ENCODE results near the gene TACC3.
A peak's percentile ranks its signal among the peaks of the same experiment; 100 is the strongest.

The TACC3 gene

DNA sequence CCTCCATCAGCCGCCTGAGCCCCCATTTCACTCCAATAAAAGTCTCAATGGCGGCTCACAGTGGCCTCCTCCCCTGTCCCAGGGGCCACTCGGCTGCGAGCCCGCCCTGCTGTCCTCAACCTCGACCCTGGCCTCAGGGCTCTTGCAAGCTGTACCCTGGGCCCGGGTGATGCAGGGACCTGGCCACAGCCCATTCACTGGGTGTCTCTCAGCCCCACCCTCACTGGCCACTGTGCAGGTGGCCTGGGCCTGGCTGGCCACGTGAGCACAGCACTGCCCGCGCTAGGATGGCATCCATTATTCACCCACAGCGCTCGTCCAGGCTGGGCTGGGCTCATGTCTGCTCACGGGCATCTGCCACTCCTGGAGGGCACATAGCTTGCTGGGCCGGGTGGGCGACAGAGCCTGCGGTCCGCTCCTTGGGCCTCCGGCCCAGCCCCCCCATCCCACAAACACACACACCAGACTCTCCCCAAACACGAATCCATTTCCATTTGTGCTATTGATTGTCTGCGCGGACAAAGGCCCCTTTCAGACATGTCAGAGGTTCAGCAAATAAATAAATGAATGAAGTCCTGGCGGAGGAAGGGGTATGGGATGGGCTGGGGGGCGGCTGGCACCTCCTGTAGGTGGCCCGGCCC lies 55.3 kb downstream of the TACC3 start:
- no peak for DNase-seq (ENCODE audit: low spot score)

DNA sequence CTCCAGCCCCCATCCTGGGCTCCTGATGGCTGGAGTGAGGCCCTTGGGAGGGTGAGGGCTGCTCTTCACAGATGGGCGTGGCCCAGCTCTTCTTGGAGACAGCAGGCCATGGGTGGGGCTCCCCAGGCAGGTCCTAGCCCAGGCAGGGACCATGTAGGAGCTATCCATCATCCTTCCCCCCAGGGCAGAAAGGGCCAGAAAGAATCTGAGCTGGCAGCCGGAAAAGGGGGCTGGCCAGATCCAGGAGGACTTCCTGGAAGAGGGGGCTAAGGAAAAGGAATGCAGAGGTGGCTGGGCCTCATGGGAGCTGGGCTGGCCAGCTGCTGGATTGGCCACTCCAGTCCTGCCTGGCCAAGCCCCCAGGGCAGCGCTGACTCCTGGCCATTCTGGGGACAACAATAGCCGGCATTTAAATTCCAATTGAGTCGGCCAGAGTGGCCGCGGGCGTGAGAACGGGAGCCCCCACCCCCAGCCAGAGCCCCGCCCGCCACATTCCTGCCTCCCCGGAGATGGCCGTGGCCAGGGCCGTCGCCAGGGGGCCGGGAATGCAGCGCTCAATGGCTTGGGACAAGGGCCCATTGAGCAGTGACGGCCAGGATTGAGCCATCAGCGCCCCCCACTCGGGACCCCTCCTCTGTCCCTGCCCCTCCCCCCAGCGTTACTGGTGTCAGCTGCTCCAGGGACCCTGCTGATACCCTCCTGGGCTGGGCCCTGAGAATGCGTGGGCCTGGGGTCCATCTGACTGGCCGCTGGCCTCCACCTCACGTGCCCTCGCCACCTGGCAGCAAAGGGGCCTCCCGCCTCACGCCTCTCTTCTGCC lies 56.7 kb downstream of the TACC3 start:
- peak; percentile 79 for DNase-seq (ENCODE audit: low spot score)

DNA sequence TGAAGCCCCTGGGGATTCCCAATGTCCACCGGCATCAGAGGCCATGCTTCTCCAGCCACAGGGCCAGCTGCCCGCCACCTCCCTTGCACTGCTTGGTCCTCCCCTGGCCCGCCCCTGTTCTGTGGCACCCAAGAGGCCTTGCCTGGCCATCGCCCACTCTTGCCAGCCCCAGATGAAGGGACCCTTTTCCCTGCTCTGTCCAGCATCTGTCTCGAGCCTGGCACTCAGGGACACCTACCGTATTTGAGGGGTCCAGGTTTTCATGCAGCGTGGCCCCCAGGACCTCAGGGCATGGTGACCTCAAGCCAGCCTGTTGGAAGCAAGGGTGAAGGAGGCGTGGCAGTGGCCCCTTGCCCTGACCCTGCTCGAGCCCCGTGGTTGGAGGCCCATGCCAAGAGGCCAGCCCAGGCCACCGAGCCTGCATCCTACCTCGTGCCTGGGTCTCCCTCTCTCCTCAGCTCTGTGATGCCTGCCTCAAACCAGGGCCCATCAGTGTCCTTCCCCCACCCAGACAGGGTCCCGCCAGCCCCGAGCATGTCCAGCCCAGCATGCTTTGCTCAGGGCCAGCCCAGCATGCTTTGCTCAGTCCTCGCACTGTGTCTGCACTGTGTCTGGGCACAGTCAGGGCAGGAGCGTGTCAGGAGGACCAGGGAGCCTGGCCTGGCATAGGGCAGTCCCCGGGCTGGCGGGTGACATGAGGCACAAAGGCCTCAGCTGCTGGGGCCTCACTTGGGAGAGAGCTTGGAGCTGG lies 57.5 kb downstream of the TACC3 start:
- DNase-seq (ENCODE audit: low spot score) = no peak

DNA sequence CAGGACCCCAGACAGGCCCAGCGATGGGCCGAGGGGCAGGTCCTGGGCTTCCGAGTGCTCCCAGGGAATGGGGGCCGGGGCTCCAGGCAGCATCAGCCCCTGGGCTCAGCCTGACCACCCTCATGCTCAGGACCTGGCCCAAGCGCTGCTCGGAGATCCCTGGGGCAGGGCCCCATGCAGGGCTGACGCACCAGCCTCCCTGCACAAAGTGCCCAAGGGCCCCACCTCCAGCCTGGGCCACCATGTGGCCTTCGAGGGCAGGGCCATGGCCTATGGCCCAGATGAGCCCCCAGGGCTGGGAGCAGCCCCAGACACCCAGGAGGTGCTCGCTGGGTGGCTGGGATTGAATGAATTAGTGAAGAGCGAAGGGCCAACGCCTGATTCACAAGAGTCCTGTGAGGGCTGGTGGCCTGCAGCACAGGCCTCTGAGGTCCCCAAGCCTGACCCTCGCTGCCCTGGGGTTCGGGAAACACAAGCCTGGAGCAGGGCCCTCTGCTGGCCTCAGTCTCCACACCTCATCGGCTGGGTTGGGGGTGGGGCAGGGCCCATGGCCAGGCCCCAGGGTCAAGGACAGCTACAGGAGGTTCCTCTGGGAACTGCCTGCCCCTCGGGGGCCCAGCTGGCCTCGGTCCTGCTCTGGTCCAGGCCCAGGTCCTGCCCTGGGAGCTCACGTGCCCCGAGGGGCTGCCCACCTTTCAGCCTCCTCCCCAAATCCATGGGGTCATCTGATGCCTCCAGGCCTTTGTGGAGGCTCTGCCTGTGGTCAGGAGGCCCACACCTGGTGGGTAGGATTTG lies 58.5 kb downstream of the TACC3 start:
- no peak for DNase-seq (ENCODE audit: low spot score)

DNA sequence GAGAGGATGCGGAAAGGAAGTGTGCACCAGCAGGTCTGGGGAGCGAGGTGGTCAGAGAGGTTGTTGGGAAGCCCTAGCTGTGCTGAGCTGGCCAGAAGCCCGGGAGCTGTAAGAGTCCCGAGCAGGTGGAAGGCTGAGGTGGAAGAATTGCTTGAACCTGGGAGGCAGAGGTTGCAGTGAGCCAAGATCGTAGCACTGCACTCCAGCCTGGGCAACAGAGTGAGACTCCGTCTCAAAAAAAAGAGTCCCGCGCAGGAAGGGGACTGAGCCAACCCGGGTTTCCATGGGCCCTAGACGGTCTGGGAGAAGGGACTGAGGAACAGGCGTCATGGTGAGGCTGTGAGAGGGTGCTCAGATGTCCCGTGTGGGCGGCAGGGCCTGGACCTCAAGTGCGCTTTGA lies 59.1 kb downstream of the TACC3 start:
- no peak for DNase-seq (ENCODE audit: low spot score)

DNA sequence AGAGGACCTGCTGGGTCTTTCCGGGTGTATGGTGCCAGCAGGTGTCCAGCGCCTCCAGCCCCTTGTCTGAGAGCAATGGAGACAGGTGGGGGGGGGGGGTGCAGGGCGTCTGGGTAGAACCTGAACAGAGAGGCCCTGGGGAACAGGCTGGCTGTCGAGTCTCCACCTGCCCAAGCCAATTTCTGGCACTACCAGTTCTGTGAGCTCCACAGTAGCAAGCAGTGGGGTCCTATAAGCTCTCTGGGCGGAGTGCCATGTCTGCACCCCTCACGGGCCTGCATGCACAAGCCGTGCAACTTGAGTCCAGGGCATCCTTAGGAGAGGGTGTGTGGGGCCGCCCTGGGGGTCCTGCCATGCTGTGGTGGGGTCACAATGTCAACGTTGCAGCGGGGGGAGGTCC lies 61.7 kb downstream of the TACC3 start:
- DNase-seq (ENCODE audit: low spot score) = no peak

DNA sequence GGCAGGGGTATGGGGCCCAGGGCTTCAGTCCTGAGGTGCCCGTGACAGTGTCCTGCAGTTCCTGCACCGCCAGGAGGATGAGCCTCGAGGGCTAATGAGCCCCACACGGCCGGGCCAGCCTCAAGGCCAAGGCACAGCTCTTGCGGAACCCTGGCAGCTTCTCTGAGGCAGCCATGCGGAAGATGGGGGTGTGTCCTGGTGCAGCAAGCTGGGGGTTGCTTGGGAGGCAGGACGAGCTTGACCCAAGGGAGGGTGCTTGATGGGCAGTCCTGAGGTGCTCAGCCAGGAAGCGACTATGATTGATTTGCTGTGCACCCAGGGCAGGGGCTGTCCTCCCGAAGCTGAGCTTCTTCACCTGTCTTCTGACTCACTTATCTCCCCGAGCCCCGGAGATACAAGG lies 62.6 kb downstream of the TACC3 start:
- no peak for DNase-seq (ENCODE audit: low spot score)

DNA sequence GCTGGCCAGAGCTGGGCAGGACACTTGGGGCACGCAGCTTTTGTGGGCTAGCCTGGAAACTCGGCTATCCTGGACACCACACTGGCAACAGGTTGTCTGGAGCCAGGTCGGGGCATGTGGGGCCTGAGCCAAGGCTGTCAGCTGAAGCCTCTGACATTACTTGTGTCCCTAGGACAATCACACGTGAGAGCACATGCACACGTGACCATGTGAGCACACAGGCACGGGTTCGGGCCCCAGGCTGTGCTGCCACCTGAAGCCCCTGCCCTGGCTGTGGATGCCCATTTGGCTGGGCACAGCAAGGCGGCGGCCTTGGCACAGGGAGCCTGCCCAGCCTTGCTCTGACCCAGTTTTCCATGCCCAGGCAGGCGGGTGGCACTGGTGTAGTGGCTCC lies 63.1 kb downstream of the TACC3 start:
- no peak for DNase-seq (ENCODE audit: low spot score)

DNA sequence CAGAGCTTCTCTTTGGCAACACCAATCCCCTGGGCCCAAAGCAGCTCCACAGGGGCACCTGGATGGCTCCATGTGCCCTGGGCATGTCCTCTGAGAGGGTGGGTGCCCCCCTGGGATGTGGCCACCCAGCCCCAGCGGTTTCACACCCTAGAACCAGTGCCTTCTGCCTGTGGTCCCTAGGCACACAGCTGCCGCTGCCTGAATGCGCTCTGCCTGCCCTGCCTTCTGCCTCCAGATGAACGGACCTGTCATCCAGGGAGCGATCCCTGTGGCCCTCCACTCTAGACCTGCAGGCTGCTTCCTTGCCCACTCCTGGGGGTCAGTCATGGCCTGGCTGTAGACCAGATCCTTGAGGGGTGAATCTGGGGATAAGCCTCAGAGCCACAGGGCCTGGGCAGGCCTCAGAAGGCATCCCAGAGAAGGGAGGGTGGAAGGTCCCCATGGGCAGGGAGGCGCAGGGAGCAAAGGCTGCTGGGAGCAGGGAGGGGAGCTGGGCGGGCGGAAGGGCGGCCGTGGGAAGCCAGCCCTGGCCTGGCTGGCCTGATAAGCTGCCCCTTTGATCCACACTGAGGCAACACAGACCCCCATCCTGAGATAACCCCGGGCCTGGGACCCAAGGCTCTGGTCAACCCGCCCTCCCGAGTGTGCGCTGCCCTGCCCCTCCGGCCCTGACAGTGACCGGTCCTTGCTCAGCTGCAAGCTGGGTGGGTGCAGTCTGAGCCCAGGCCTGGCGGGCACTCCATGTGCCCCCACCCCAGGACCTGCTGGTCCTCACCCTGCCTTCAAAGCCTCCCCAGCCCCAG lies 63.7 kb downstream of the TACC3 start:
- no peak for DNase-seq (ENCODE audit: low spot score)

DNA sequence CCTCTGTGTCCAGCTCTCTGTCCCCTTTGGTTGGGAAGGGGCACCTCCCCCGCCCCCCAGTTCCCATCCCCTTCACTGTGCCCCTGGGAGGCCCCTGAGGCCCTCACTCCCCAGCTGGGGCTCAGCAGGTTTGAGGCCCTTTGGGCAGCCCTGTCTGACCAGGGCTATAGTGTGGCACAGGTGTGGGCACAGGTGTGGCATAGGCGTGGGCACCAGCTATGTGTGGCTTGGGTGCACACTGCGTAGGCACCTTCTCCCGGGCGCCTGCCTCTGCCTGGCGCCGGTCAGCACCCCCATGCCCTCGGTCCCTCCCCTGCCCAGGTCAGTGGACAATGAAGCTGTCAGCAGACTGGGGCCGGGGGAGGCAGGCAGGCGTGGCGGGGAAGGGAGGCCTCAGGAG lies 64.3 kb downstream of the TACC3 start:
- DNase-seq (ENCODE audit: low spot score) = no peak

DNA sequence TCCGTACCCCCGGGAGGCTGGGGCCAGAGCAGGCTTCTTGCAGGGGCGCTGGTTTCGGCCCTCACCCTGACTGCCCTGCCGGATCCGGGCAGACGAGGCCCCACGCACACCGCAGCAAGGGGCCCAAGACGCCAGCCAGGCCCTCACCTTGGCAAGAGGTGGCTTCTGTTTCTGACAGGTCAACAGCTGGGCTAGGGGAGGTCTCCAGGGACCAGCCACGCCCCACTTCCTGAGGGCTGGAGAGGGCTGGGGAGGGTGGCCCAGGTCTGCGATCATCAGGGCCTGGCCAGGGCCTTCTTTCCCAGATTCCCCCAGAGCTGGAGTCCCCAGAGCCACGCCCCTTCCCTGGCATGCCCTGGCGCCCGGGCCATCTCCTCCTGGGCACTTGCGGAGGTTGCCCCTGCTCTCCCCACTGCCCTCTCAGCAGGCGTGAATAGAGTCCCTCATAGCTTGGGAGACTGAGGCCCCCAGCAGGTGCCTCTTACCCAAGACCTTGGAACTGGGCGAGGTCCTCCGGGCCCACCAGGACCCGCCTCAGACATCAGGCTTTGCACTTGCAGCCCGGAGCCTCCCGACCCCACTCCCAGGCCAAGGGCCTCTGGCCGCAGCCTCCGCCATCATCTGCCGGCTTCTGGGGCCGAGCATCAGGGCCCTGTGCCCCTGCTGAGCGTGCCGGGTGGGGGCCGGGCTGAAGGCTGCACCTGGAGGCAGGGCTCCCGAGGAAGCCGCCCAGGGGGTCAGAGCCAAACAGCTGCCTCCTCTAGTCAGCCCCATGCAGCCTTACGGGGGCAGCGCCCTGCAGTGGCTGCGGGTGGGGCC lies 65.4 kb downstream of the TACC3 start:
- no peak for DNase-seq (ENCODE audit: low spot score)

DNA sequence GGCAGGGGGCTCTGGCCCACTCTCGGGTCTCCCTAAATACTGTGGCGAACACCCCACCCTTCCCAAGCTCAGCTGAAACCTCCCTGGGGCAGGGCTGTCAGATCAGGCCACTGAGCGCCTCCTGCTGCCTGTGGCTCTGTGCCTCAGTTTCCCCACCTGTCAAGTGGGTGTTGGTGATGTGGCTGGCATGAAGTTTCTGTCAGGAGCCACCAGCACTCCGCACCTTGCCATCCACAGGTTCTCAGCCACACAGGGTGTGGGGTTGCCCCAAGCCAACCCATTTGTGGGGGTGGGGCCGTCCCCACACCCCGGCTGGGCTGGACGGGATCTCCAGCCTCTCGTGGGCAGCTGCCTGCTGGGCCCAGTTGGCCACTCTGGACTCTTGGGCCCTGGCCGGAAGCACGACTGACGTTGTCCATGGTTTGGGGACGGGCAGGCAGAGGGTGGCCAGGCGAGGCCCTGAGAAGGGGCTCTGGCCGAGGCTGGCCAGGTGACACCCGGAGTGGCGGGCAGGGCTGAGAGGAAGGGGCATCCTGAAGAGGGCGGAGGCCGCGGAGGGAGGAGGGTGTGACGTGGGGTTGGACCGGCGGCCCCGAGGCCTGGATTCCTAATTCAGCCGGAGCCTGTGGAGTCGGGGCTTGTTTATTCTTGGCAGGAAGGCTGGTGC lies 66.2 kb downstream of the TACC3 start:
- no peak for DNase-seq (ENCODE audit: low spot score)

DNA sequence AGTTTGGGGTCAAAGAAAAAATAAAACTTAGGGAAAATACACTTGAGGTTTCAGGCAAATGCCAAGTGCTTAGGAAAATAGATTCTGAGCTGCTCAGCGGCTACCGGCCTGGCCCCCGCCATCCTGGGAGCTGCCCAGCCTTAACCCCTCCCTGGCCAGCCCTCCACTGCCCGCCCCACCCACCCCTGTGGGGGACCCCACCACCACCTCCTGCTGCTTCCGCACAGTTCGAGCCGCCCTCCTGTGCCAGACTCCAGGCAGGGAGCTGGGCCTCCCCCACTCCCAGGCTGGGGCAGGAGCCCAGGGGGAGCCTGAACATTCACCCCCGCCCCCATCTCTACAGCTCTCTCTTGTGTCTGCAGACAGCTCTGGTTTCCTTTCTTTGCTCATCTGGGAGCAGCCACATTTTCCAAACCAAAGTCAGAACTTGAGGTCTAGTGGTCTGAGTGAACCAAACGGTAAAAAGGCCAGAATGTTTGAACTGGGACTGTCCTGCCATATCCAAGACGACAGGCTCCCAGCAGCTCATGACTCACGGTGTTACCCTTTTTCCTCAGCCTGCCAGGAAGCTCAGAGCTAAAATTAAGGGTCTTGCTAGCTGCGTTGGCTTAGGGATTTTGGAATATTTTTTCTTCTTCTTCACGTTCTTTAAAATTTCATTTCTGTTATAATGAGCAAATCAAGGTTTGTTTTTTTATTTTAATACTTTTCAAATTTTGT lies 67.1 kb downstream of the TACC3 start:
- no peak for DNase-seq (ENCODE audit: low spot score)

DNA sequence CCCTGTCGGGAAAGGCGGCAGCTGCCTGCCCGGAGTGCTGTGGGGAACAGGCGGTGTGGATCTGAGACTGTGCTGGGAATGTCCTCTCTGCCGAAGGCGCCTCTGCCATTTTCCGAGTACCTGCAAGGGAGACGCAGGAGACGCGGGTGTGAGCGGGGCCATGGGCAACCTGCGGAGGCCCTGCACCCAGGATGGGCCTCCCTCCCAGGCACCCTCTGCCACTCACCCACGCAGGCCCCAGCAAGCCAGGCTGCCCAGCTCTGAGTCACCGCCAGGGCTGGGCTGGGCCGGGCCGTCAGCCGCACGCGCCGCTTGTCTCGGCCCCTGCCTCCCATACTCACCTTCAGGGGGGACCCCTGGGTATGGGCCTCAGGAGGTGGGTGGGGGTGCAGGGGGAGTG lies 68.2 kb downstream of the TACC3 start:
- no peak for DNase-seq (ENCODE audit: low spot score)

DNA sequence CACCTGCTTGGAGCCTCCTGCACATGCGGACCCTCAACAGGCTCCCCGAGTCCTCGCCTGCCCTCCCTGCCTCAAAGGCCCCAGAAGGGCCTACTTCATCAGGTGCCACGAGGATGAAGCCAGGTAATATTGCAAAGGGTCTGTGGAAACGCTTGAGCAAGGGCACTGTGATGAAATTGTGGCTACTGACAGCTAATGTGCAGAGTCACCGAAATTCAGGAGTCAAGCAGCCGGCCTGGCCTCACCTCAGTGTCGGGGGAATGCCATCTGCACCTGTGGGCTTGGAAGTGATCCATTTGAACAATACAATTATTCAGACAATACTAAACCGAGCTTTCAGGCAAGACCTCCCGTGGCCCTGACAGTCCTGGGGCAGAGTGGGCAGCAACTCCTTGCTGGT lies 68.7 kb downstream of the TACC3 start:
- DNase-seq (ENCODE audit: low spot score) = no peak

DNA sequence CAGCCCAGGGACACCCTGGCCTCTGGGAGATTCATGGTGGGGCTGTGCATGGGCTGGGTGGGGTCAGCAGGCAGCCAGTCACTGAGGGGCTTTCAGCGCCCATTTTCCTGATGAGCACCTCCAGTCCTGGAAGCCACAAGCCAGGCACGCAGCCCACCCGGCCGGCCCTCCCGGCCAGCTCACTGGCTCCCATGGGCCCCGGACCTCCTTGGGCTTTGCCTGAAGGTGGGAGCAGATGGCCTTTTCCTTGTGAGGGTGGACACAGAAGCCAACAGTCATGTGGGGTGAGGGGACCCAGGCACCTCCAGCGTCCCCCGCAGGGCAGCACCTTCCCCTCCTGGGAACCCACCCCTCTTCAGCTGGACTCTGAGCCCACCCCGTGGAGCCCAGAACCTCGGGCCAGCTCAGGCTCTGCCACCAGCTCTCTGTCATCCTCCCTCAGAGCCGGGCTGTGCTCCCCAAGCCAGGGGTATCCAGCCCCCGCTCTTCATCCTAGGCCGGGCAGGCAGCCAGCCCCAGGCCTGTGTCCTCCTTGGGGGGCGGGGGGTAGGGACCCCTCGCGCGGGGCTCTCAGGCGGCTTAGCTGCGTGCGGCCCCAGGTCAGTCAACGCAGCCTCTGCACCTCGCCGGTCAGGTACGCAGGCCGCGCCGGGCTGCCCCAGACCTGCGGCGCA lies 71.0 kb downstream of the TACC3 start:
- DNase-seq (ENCODE audit: low spot score) = no peak

DNA sequence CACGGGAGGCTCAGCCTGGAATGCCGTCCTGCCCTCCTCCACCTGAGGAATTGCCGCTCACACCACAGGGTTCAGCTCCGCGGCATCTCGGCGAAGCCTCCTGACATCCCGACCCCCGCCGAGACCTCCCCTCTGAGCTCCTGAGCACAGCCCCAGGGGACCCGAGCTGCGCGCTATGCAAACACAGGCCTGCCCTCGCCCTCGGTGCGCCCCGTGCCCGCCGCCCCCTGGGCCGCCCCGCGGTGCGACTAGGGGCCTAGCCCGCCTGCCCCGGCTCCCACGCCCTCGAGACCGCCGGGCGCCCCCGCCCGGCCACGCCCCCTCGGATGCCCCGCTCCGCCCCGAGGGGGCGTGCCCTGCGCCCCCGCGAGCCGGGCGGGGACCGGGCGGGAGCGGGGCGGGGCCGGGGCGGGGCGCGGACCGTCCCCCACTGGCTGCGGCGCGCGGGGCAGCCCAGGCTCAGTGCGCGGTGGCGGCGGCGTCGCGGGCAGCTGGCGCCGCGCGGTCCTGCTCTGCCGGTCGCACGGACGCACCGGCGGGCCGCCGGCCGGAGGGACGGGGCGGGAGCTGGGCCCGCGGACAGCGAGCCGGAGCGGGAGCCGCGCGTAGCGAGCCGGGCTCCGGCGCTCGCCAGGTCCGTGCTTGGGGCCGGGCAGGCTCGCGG lies 71.6 kb downstream of the TACC3 start, which contains the start of gene FGFR3:
Gene FGFR3, plus strand, starts transcription at position 462 of the 664 bp plus-strand sequence. CDS start 642 bp downstream, outside the sequence.
- peak; percentile 91 for DNase-seq (ENCODE audit: low spot score)

DNA sequence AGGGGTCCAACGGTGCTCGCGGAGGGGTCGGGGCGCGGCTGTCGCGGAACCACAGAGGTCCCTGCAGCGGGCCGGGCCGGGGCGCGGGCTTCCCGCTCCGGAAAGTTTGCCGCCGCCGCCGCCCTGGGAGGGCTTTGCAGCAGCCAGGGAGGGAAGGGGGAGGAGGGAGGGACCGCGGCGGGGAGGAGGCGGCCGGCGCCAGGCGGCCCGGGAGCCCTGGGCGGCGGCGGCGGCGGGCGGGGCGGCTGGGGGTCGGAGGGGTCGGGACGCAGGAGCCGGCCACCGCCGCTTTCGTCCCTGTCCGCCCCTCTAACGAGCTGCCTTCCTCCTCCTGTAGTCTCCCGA lies 72.1 kb downstream of the TACC3 start:
- DNase-seq (ENCODE audit: low spot score) = peak; percentile 70

Data from AG08396 (cell line).